ENCODE data around the gene RUFY1. TPM values are rescaled to one million over a fixed set of nuclear protein-coding genes. Genes with fewer than 3 reads are reported as not detected.

The RUFY1 gene
- total and polyA plus RNA-seq, 9 of the 15 experiments (the other 6 are each of a cell fraction or from before 2014, with no cell fraction given): 5.0 to 41.7 (median 29.6) TPM

- 88% methylated on average over 9 of the region's 9 CpGs for WGBS (ENCODE audit: insufficient coverage, low coverage, missing lambda C conversion rate)
- CTCF ChIA-PET (ENCODE audit: low intra/inter-chr PET ratio): no interaction called here
- POLR2A ChIA-PET: interaction anchor here (0.6 to 1.1 kb wide), 4 partner anchors 9 to 24 kb away, joined by 3 to 5 read pairs (median 4); partner anchors contain the start of gene HNRNPH1
These were observed 49.6 kb downstream of the RUFY1 start for GRCh38 chr5:179599973-179600372.

More at GRCh38 chr5:179599973-179600372, 49.6 kb downstream of the RUFY1 start:
- TF ChIP-seq ZNF780A (CRISPR knock-in tag; IDR thresholded peaks at IDR 0.05) (no peak), THRA (IDR thresholded peaks at IDR 0.05) (no peak), HDAC1 (IDR thresholded peaks at IDR 0.05) (no peak), ZBTB17 (CRISPR knock-in tag; IDR thresholded peaks at IDR 0.05) (no peak), CAMTA2 (CRISPR knock-in tag; conservative IDR thresholded peaks at IDR 0.05) (no peak), ARID3A (IDR thresholded peaks at IDR 0.05; ENCODE audit: borderline replicate concordance, low read depth, low read length) (no peak)
- Histone ChIP-seq H3K4me2 (ENCODE audit: insufficient read depth, low read length) (no peak overlapping the region), H3K9ac (ENCODE audit: insufficient read depth in 1 of 2, low read depth in 2 of 2, low read length in 2 of 2) (no peak overlapping the region; a peak in 1 of 4 replicates), H3K9me3 (replicated peaks; ENCODE audit: control insufficient read depth, insufficient read depth, low read depth, low read length) (no peaks in the 10 kb centered on the region), H3K9me1 (ENCODE audit: control insufficient read depth, insufficient read depth, low read length) (no peaks in the 10 kb centered on the region), H3K27me3 (ENCODE audit: control insufficient read depth in 2 of 2, insufficient read depth in 2 of 2, low read length in 2 of 2) (no peaks in the 10 kb centered on the region), H3K4me1 (replicated peaks in 1 of 2; ENCODE audit: control insufficient read depth in 2 of 2, insufficient read depth in 2 of 2, low read length in 2 of 2) (no peaks in the 10 kb centered on the region), H3K27ac (ENCODE audit: extremely low read depth, low read depth, low read length) (no peak overlapping the region), H3K79me2 (ENCODE audit: control insufficient read depth, insufficient read depth, low read length) (no peaks in the 10 kb centered on the region), H3K36me3 (ENCODE audit: control insufficient read depth, insufficient read depth, low read length) (peaks cover 64% of the 10 kb centered on the region; the same call in 2 of the 3 replicates), H4K20me1 (replicated peaks; ENCODE audit: control insufficient read depth, insufficient read depth, low read length) (no peaks in the 10 kb centered on the region), H2AFZ (ENCODE audit: low read depth, low read length) (no peak overlapping the region), H3K4me3 (no peak overlapping the region)
- FAIRE-seq: no peak
- in situ Hi-C loops (cut with MboI) (no loop called here), intact Hi-C loops (cut with micrococcal nuclease) (no loop called here)
- no peak for ATAC-seq
- DNase-seq (ENCODE audit: extremely low read depth in 1 of 4, low spot score in 3 of 4): no peak
- BruUV-seq (replicated peaks): no TSS peak
